Fibroblast of skin of scalp (primary cell): ENCODE data around the gene CEP131.

ENCODE experiments used
- DNase-seq: peaks from one replicate; pipeline ENCODE4 v3.0.0-alpha.2; 2013

The CEP131 gene

DNA sequence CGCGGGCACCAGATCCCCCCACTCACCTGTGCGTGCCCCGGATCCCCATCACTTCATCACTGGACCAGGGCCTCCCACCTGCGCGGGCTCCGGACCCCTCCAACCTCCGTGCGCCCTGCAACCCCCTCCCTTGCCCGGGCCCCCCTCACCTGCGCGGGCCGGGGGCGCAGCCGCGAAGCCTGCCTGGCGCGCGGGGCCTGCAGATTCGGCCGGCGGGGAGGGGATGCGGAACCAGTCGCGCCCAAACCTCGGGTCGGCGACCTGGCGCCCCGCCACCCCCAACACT lies 202 bp downstream of the CEP131 start:
- DNase-seq = no peak

DNA sequence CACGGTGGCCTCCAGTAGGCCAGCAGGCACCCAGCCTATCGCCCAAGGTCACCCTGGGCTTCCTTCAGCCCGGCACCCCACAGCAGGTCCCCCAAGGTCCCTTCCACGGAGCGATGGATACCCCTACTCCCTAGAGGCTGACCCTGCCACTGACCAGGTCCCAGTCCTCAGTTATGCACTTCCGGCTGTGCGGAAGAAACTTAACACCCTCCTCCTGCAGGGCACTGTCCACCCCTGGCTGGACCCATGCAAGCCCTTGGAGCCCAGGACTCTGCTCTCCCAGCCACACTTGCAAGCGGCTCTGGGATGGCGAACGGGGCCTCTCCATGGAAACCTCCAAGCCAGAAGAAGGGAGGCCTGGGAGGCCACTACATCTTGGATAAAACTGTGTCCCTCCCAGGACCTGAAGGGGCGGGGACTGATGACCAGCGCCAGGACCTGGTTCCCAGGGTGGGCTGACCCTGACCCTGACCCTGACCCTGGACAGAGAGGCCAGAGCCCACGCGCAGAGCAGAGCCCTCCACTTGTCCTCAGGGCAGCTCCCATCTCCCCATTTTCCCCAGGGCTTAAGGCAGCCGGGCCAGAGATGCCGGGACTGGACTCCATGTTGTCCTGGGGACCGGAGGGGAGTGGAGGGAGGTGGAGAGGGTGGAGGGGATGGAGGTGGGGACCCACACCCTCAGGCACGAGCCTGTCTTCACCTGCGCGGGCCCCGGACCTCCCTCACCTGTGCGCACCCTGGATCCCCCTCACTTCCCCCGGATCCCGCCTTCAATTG lies 734 bp downstream of the CEP131 start:
- DNase-seq = no peak

DNA sequence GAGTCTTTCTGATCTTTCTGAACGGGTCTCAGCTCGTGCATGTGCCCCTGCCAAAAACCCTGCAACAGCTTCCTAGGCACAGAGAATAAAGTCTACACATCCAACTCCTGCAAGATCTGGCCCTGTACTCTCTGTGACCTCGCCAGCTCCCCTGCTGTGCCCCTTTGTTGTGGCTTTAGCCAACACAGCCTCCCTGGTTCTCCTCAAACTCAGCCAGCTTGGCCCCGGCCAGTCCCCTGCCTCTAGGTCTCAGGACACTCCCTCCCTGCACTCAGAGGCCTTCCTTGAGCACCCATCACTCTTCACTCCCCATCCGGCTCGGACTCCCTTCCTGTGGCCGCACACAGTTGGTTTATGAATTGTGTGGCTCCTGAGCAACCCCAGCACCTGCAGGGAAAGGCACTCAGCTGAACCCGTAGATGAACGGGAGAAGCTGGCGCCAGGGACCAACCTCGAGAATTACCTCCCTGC lies 1.4 kb downstream of the CEP131 start:
- DNase-seq = no peak

DNA sequence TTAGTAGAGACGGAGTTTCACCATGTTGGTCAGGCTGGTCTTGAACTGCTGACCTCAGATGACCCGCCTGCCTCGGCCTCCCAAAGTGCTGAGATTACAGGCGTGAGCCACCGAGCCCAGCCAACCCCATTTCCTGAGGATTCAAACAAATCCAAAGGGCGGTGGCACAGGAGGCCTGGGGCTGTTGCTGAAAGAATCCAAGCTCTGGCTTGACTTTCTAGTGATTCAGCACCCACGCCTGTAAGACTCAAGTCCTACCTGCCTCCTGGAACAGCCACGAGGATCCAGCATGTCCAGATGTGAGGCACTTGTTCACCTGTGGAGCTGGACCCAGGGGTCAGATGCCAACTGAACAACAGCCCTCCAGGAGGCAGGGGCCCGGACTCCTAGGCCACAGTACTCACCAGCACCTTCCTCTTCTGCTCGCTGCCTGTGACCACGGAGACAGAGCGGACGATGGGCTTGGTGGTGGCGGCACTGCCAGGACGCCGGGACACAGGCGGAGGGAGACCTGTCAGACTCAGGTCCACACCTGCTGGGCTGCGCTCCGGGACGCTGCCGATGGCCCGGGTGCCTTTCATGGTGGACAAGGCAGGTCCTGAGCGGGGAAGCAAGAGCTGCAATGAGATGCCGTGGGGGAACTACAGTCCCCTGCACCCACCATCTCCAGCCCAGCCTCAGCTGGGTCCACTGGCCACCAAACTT lies 3.1 kb downstream of the CEP131 start:
- DNase-seq = no peak

DNA sequence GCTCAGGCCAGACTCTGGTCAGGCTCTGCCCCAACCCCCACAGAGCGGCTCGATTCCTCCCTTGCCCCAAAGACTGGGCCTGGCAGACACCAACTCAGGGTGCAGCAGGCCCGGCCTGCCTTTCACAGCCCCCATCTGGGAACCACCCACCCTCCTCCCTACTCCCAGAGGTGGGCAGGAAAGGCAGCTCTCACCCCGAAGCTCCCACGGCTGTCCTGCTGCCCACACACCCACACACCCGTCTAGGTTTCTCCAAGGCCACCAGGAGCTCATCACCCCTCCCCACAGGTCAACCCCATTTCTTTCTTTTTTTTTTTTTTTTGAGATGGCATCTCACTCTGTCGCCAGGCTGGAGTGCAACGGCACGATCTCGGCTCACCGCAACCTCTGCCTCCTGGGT lies 3.8 kb downstream of the CEP131 start:
- DNase-seq = no peak

DNA sequence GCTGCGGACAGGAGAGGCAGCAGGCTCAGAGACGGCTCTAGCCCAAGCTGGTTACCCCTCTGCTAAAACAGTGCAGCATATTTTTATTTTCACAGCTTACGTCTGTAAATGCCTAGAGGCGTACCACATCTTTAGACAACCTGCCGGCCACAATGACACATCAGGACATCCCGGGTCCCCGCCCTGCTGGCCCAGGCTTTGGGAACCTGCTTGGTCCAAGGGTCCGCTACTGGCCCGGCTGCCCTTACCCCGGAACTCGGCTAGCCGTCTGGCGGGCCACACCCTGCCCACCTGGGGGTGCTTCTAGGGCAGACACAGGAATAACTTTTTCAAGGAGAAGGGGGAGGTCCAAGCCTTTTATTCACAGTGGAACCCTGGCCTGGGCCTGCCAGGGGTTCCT lies 4.3 kb downstream of the CEP131 start:
- no peak for DNase-seq

DNA sequence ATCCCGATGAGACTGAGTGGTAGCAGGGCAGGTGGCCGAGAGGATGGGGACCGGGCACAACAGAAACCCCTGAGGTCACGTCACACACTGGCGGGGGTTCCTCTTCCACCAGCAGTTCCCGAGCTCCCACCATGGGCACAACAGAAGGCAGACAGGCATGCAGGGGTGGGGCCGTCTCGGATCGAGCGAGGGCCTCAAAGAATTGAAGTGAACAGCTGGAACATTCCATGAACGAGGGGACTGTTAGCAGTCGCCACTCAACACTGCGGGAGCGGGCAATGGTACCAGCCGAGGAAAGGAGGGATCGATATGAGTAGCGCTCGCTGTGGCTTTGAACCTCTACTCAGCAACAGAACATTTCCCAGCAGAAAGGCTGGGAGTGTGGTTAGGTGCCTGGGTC lies 5.3 kb downstream of the CEP131 start:
- no peak for DNase-seq

DNA sequence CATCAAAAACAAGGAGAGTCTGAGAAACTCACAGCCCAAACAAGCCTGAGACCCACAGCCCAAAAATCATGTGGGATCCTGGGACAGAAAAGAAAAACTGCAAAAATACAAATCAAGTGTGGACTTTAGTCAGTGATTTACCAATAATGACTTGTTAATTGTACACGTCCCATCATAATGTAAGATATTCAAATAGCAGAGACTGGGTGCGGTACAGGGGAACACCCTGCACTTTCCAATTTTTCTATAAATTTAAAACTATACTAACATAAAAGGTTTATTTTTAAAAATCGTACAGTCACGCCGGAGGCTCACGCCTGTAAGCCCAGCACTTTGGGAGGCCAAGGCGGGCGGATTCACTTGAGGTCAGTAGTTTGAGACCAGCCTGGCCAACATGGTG lies 8.8 kb downstream of the CEP131 start:
- DNase-seq = no peak

DNA sequence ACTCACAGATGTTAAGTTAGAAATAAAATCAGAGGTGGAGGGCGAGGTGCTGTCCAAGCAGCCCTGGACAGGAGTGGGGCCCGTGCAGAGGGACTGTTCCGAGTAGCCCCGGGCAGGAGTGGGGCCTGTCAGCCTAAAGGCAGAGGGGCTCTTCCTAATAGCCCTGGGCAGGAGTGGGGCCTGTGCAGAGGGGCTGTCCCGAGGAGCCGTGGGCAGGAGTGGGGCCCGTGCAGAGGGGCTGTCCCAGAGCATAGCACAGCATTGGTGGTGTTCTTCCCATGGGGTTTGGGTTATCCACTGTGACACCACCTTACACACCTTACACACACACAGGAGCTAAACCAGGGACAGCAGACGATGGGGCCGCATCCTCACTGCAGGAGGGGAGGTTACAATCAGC lies 10.4 kb downstream of the CEP131 start:
- DNase-seq = no peak

DNA sequence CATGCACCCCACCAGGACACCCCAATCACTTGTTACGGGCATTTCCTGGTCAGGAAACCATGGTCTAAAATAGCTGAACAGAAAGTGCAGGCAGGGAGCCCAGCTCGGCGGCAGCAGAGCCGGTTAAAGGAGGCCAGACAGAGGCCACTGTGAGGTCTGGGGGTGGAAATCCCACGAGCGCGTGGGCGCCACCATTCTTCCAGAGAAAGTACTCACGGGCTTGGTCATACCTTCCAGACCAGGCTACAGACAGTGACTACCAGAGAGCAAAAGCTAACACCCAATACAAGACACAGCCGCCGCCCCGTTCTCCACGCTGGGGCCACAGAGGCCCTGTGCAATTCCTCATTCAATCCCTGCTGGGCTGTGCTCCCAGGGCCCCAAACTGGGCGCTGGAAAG lies 11.9 kb downstream of the CEP131 start:
- DNase-seq = no peak

DNA sequence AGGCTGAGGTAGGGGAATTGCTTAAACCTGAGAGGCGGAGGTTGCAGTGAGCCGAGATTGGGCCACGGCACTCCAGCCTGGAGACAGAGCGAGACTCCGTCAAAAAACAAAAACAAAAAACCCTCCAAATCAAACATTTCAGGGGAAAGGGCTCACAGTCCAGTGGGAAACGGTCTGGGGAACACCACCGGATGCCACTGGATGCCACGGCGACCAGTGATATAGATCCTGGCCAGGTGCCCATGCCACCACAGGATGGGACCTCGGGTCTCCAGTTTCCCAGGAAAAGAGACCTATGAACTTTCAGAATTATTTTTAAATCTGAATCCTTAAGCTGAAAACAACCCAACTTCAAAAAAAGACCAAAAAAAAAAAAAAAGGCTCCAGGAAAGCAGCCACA lies 12.3 kb downstream of the CEP131 start:
- DNase-seq = no peak

DNA sequence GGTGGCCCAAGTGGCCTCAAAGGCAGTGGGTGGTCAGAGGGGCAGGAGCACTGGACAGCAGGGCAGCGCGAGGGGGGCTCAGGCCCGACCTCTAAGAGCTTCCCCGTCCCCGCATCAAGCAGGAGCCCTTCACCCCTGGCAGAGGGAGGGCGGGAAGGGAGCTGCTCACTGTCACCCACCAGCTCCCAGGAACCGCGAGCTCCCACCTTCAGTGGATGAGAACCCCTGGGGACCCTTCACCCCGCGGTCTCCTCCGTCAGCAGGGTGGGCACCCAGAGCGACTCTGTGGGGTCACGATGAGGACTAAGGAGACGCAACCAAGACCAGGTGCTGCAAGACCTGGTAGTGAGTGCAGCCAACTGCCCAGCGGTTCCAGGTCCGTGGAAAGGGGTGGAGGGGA lies 13.6 kb downstream of the CEP131 start:
- no peak for DNase-seq

DNA sequence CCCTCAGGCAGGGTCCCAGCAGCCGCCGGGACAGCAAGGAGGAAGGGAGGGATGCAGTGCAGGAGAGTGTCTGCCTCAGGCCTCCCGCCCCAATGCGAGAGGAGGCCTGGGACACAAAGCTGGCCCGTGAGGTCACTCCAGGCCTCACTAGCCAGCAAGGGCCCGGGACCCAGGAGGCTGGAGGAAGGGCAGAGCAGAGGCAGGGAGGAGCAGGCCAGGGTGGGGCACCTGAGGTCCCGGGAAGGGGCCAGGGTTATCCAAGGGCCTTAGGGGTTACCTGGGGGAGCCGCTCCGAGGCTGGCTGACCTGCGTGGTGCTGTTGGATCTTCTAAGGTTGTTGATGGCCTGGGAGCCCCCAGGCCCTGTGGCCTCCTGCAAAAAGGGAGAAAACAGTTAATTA lies 14.1 kb downstream of the CEP131 start:
- no peak for DNase-seq

DNA sequence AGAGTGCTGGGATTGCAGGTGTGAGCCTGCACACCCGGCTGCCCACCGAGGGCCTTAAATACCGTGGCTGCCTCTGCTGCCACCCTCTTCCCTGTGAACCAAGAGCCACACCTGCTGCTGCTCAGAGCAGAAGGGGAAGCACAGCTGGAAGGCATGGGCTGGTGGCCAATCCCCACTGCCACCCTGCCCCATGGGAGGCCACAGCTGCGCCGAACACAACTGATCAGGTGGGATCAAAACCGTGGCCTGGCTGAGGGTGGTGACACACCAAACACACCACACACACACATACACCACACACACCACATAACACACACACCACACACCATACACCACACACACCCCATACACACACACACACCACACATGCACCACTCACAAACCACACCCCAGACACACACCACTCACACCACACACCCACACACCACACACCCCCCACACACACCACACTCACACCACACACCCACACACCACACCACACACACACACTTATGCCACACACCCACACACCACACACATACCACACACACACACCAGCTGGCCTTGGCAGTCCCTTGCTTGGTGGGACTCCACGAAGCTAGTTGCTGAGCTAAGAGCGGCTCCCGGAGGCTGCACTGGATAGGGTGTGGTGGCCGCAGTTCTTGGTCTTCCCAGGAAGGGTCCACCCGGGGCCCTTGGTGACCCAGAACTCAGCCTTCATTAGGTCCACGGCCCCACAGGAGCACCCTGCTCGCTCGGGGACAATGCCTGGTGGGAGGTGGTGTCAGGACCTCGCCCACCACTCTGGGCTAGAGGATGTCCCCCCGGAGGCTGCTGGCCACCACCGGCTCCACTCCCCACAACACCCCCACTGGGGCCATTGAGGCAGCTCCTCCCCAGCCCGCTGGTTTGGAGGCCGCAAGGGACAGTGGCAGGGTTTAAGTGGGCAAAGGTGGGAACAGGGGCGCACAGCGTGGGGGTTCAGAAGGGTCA lies 14.9 kb downstream of the CEP131 start:
- DNase-seq = no peak

DNA sequence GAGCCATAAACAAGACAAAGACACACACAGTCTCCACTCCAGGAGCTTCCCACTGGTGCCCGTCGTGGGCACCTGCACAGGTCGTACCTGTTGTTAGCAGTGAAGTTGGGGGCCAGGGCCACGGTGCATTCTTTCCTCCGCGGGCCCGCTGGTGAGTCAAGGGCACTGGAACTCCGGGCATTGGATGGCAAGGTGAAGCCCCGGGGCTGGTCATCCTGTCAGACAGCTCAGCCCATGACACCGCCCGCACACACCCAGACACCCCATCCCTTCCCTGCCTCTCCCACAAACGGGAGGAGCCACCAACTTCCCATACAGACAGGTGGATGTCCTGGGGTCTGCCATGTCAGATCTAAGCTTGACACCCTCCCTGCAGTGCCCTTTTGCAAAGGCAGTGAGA lies 16.1 kb downstream of the CEP131 start:
- no peak for DNase-seq

DNA sequence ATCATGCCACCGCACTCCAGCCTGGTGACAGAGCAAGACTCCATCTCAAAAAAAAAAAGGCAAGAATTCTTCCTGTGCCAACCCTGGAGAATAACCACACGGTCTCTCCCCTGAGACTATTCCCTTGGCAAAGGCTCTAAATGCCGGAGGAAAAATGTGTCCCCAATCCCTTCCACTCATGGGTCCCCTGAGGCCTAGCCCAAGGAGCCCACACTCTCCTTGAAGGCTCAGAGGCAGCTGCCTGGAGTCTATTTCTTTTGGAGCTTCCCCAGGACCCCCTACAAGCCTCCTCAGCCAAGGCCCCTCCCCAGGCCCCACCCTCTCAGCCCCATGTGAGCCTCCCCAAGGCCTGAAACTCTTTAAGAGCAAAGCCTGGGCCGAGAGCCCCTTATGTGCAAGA lies 16.6 kb downstream of the CEP131 start:
- DNase-seq = peak; percentile 34

DNA sequence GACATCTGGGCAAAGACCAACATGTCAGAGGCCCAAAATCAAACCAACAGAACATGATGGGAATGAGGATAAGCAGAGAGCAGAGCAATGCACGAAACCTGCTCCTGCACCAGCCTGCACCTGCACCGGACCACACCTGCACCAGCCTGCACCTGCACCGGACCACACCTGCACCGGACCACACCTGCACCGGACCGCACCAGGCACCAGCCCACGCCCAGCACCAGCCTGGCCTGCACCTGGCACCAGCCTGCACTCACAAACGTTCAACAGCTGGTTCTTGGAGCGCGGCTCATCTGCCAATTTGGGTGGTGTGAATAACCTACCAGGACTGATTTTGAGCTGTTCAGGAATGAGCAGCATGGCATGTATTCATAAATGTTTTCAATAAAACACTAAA lies 18.2 kb downstream of the CEP131 start:
- no peak for DNase-seq

DNA sequence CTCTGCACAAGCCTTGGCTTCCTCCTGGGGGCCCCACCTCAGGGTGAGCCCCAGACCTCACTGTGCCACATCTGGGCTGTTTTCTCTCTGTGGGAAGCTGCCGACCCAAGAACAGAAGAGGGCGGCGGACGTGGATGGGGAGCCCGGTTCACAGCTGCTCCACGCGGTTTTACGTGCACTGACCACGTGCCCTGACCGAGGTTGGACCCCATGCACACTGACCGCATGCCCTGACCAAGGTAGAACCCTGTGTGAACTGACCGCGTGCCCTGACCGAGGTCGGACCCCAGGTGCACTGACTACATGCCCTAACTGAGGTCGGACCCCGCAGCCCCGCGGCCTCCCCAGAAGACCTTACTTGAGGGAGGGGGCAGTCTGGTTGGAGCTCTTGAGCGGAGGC lies 19.6 kb downstream of the CEP131 start:
- no peak for DNase-seq

DNA sequence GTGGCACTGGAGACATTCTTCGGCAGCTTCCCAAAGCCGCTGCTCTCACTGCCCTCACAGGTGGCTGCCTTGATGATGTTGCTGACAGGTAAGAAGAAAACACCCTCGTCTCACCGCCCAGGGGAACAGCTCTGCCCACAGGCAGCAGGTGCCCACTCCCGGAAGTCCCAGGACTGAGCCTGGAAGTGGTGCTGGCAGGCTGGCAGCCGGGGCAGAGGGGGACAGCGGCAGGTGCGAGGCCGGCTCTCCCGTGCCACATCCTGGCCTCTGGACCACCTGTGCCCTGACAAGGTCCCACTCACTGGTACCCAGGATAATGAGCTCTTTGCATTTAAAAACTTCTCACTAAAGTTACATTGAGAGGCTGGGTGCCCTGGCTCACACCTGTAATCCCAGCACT lies 20.4 kb downstream of the CEP131 start:
- no peak for DNase-seq

DNA sequence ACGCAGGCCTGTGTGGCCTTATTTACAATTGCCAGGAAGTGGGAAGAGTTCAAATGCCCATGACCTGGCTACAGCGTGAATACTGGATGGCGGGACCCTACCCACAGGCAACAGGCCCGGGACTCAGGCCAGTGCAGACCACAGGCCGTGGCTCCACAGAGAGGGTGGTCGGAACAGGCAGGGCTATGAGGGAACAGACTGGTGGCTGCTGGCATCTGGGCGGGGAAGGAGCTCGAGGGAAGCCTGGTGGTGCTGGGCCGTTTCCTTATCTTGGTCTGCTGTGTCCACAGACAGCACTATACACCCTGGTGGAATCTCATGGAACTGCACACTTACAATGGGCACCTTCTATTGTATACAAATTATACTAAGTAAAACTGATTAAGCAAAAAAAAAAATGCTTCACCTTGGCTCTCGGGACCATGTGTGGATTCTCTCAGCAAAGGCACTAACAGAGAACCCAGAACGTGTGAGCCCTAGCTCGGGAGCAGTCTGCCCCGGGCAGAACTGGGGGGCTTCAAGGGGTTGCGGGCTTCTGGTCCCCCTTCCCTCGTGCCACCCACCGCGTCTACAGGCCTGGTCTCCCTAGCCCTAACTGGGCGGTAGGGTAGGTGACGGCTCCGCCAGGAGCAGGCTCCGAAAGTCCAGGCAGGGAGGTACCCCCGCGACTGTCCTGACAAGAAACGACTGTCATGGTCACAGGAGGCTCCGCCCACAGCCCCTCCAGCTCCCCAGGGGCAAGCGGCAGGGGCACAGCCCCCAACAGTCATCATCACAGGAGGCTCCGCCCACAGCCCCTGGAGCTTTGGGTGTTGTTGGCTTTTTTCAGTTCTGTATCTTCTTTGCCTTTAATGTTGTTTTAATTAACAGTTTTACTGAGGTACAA lies 21.8 kb downstream of the CEP131 start:
- peak; percentile 59 for DNase-seq

DNA sequence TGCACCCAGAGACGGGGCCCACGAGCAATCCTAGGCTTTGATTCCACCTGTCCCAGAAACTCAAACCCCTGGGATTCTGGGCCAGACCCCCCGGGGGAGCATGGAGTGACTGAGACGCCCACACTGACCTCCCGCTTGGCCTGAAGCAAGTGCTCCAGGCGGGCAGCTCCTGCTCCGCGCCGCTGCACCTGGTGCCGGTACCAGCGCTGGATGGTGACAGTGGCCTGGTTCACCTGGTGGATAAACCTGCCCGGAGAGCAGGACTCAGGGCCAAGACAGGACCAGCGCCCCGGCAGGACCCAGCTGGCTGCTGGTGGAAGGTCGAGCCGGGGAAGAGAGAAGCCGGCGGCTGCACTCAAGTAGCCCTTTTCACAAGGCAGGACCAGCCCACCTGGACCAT lies 22.6 kb downstream of the CEP131 start:
- no peak for DNase-seq

DNA sequence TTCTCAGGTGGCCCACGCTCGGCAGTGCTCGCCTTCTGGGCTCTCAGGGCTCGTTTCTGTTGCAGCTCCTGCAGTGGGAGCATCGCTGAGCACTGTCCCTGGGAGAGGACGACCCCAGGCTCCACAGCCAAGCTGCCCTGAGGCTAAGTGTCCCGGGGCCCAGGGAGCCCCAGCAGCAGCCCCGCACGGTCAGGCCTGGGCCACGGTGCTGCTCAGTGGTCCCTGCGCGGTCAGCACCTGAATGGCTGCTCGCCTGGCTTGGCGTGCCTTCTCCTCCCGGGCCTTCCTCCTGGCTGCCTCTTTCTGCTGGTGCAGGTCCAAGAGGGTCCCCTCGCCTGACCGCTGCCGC lies 23.3 kb downstream of the CEP131 start:
- DNase-seq = no peak
